ENCODE measurements around the gene COL15A1.

COL15A1 gene

GRCh38 chr9:98949565-98949964, 5.9 kb downstream of the COL15A1 start:
- no peak for DNase-seq (ENCODE audit: low spot score)

GRCh38 chr9:98950262-98950661, 6.6 kb downstream of the COL15A1 start:
- no peak for DNase-seq (ENCODE audit: low spot score)

GRCh38 chr9:98951967-98952366, 8.3 kb downstream of the COL15A1 start:
- DNase-seq (ENCODE audit: low spot score): no peak

GRCh38 chr9:98953581-98954243, 10.0 kb downstream of the COL15A1 start:
- no peak for DNase-seq (ENCODE audit: low spot score)

GRCh38 chr9:98954244-98954610, 10.5 kb downstream of the COL15A1 start:
- no peak for DNase-seq (ENCODE audit: low spot score)

- DNase-seq (ENCODE audit: low spot score): no peak
Observed at GRCh38 chr9:98955259-98955658, 11.6 kb downstream of the COL15A1 start.

- no peak for DNase-seq (ENCODE audit: low spot score)
Observed at GRCh38 chr9:98957826-98958225, 14.1 kb downstream of the COL15A1 start.

- no peak for DNase-seq (ENCODE audit: low spot score)
Observed at GRCh38 chr9:98958271-98958984, 14.7 kb downstream of the COL15A1 start.

- DNase-seq (ENCODE audit: low spot score): no peak
Observed at GRCh38 chr9:98960409-98960808, 16.7 kb downstream of the COL15A1 start.

- no peak for DNase-seq (ENCODE audit: low spot score)
Observed at GRCh38 chr9:98961513-98962180, 17.9 kb downstream of the COL15A1 start.

- DNase-seq (ENCODE audit: low spot score): no peak
Observed at GRCh38 chr9:98962181-98962560, 18.5 kb downstream of the COL15A1 start.

- no peak for DNase-seq (ENCODE audit: low spot score)
Observed at GRCh38 chr9:98962861-98963260, 19.2 kb downstream of the COL15A1 start.

- DNase-seq (ENCODE audit: low spot score): no peak
Observed at GRCh38 chr9:98964201-98964600, 20.5 kb downstream of the COL15A1 start.

GRCh38 chr9:98964911-98965336, 21.2 kb downstream of the COL15A1 start:
- no peak for DNase-seq (ENCODE audit: low spot score)

GRCh38 chr9:98966676-98967075, 23.0 kb downstream of the COL15A1 start:
- no peak for DNase-seq (ENCODE audit: low spot score)

- DNase-seq (ENCODE audit: low spot score): no peak
Observed at GRCh38 chr9:98967257-98967656, 23.6 kb downstream of the COL15A1 start.

GRCh38 chr9:98967680-98968079, 24.0 kb downstream of the COL15A1 start:
- no peak for DNase-seq (ENCODE audit: low spot score)

GRCh38 chr9:98968601-98969337, 25.1 kb downstream of the COL15A1 start:
- no peak for DNase-seq (ENCODE audit: low spot score)

- DNase-seq (ENCODE audit: low spot score): no peak
Observed at GRCh38 chr9:98970532-98971041, 26.9 kb downstream of the COL15A1 start.

GRCh38 chr9:98971168-98971914, 27.6 kb downstream of the COL15A1 start:
- no peak for DNase-seq (ENCODE audit: low spot score)

- DNase-seq (ENCODE audit: low spot score): no peak
Observed at GRCh38 chr9:98971915-98972223, 28.2 kb downstream of the COL15A1 start.

- DNase-seq (ENCODE audit: low spot score): no peak
Observed at GRCh38 chr9:98972716-98973115, 29.0 kb downstream of the COL15A1 start.
